Heart left ventricle (tissue), 16 donors: Measurements from ENCODE around the gene KCNA10. TPM values are rescaled to one million over a fixed set of nuclear protein-coding genes. Genes with fewer than 3 reads are reported as not detected.

ENCODE experiments used
- ATAC-seq, 4 donors: fragments of 200-7000 bp; cut with Tn5 transposase; one replicate each; pipeline ENCODE4 v1.9.1; 2020 to 2022; ENCODE audit warnings: moderate library complexity in 4 of 4, mild to moderate bottlenecking in 3 of 4, moderate number of reproducible peaks in 1 of 4
- DNase-seq, 5 donors: peaks; one replicate each; pipeline ENCODE4 v3.0.0-alpha.2; 2020
- H3K27ac ChIP-seq, 12 donors: fragments of 200-600 bp; sonication (generic) in 4 of 12; one replicate each; pipeline versions ENCODE4 v1.5.0 to v1.8.0; 2016 to 2022; ENCODE audit warnings: mild to moderate bottlenecking in 2 of 12
- H3K27me3 ChIP-seq, 9 donors: fragments of 200-600 bp; sonication (generic) in 2 of 9; one replicate each; pipeline versions ENCODE4 v1.5.1 to v1.8.0; 2016 to 2022; ENCODE audit warnings: mild to moderate bottlenecking in 3 of 9
- H3K36me3 ChIP-seq, 9 donors: fragments of 200-600 bp; sonication (generic) in 2 of 9; one replicate each; pipeline versions ENCODE4 v1.5.0 to v1.8.0; 2018 to 2022; ENCODE audit warnings: mild to moderate bottlenecking in 2 of 9
- H3K4me1 ChIP-seq, 12 donors: fragments of 200-600 bp; sonication (generic) in 4 of 12; one replicate each; pipeline versions ENCODE4 v1.5.0 to v1.8.0; 2016 to 2022; ENCODE audit warnings: mild to moderate bottlenecking in 3 of 12
- H3K4me3 ChIP-seq, 12 donors: fragments of 200-600 bp; sonication (generic) in 4 of 12; one replicate each; pipeline versions ENCODE4 v1.5.0 to v1.8.0; 2017 to 2022; ENCODE audit warnings: mild to moderate bottlenecking in 9 of 12, moderate library complexity in 4 of 12
- H3K9me3 ChIP-seq, 12 donors: fragments of 200-600 bp; sonication (generic) in 4 of 12; one replicate each; pipeline versions ENCODE4 v1.5.0 to v1.8.0; 2016 to 2022; ENCODE audit warnings: mild to moderate bottlenecking in 1 of 12
- POLR2A ChIP-seq, 2 donors: fragments of 450-650 bp; IDR thresholded peaks; one replicate each; pipeline ENCODE4 v1.6.1; 2017; ENCODE audit warnings: antibody characterized with exemption in 2 of 2, mild to moderate bottlenecking in 2 of 2, moderate library complexity in 2 of 2
- WGBS, 4 donors: extraction: QIAGEN DNeasy Blood & Tissue Kit in 2 of 4; methylation state at CpG; one replicate each; pipeline versions ENCODE4 v1.1.5 to v1.1.7; 2013 to 2018; 5-methylcytosine and 5-hydroxymethylcytosine counted together
- intact Hi-C, 10 donors: fragments of 100-400 bp; cut with DNase I; formaldehyde crosslinking; loops; one replicate each; pipeline versions ENCODE4 v1.11.1 to v1.14.2; 2022
- polyA plus RNA-seq, 2 donors: library from polyadenylated mRNA; stranded (reverse); fragments of 200-250 nt; gene quantifications; one replicate each; pipeline ENCODE4 v1.2.3, GENCODE V29; 2013
- total RNA-seq, 9 donors: library from RNA; depleted of rRNA in 2 of 9; stranded (reverse); fragments of >200 nt in 2 of 9; fragmentation: NEBNext Ultra II Directional in 3 of 9; extraction: Animal tissue kit (Norgen Biotek cat#: 25700) in 3 of 9; gene quantifications; one replicate each; pipeline versions ENCODE4 v1.1.0 to v1.2.4, GENCODE V29; 2016 to 2023
- TF ChIP-seq, protein P1 (sequence below), 12 donors: fragments of 200-600 bp; sonication (generic) in 4 of 12; IDR thresholded peaks; one replicate each; pipeline versions ENCODE4 v1.5.0 to v1.8.0; 2018 to 2022; ENCODE audit warnings: antibody characterized with exemption in 12 of 12, mild to moderate bottlenecking in 5 of 12
- donor health status: ischemic (EF 13 %, LVEDD 7.1; RV severe dilation, severe dysfunction).
- donor health status: healthy with polysubstance abuse.
- donor health status: DM: no; HTN: yes; CAD: no.
- donor health status: DM: no; HTN: no; CAD: no.
- donor health status: ischemic (EF 25% LVEDD 6.9; RV normal size, moderate dysfunction).
- donor health status: ischemic (EF 25% LVEDD 5.7; RV mildly dilated, moderate dysfunction).
- donor health status: healthy.
- donor health status: DM: yes; HTN: yes; CAD: no.
- donor health status: ischemic (EF 35%, LVEDD 5.7; RV mildly dilated, moderate dysfunction).
- donor health status: nonischemic (EF 11% LVEDD 7.7; RV severe dilation, severe dysfunction).
- donor health status: DM: yes; HTN: yes; CAD: no.
- donor health status: PGD.
- donor health status: ischemic (EF 29% LVEDD 5.4; RV normal size, mild dysfunction).
- donor health status: nonischemic (EF 23%, LVEDD 6.1; RV moderate dilation, normal function).

KCNA10 gene
- total and polyA plus RNA-seq, 11 donors = not detected

DNA sequence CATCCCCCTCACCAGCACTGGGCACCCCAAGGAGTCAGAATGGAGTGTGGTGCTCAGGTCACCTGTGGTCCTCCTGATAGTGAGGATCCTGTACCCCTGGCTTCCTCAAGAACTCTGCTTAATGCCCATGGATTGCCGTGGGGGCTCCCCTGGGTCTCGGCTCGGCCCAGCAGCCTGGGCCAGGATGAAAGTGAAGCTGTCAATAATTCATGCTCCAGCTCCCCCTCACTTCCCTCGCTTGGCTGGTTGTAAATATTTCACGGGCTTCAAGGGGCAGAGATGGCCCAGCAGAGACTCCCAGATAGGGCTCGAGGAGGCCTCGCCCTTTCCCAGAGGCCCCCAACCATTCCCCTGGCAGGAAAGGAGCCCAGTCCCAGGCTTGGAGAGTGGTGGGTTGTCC lies 42.6 kb upstream of the KCNA10 start:
- H3K9me3 ChIP-seq = no peaks in the 10 kb centered on the region
- intact Hi-C loops = loop anchor here in 1 of 10 donors (5.0 kb wide), 1 partner anchor 36 kb away; no protein-coding TSS in a partner anchor
- WGBS, 4 donors = 70 to 84% (median 79%) methylated on average over 5 to 7 of the region's 7 CpGs
- H3K27ac ChIP-seq = no peak overlapping the region
- ATAC-seq (no peak), DNase-seq (no peak)
- peaks cover 0 to 13% (median 2%) of the 10 kb centered on the region in 9 donors for H3K27me3 ChIP-seq
- peaks cover 0 to 3% (median 0%) of the 10 kb centered on the region in 12 donors for H3K4me1 ChIP-seq
- TF ChIP-seq POLR2A (IDR thresholded peaks at IDR 0.05) = no peak
- no peak overlapping the region for H3K4me3 ChIP-seq
- no peaks in the 10 kb centered on the region for H3K36me3 ChIP-seq

DNA sequence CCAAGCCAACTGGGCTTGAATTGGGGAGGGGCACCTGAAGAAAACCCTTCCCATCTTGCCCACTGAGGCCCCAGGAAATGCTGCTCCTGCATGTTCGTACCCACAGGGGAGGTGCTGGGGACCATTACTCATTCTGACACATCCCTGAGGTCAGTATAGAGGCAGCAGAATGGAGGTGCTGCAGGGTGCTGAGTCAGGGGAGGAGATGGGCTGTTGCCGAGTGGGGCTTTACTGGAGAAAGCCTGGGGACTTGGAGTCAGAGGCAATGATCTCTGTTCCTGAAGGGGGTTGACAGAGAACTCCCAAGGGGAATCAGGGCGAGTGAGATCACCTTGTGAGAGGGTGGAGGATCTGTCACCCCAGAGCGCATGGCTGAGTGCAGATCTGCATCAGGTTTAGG lies 40.2 kb upstream of the KCNA10 start:
- intact Hi-C loops = loop anchor here in 5 of 10 donors (5.0 to 10.0 kb wide), 4 partner anchors 48 to 226 kb away; partner anchors contain the start of gene KCNA2 (in 1 of the 5)
- Histone ChIP-seq H3K4me3 (no peak overlapping the region), H3K36me3 (no peaks in the 10 kb centered on the region), H3K27me3 (peaks cover 0 to 28% (median 8%) of the 10 kb centered on the region in 9 donors), H3K4me1 (peaks cover 0 to 22% (median 13%) of the 10 kb centered on the region in 12 donors), H3K27ac (no peak overlapping the region), H3K9me3 (no peaks in the 10 kb centered on the region)
- DNase-seq (no peak), ATAC-seq (no peak)
- TF ChIP-seq, protein P1, sequence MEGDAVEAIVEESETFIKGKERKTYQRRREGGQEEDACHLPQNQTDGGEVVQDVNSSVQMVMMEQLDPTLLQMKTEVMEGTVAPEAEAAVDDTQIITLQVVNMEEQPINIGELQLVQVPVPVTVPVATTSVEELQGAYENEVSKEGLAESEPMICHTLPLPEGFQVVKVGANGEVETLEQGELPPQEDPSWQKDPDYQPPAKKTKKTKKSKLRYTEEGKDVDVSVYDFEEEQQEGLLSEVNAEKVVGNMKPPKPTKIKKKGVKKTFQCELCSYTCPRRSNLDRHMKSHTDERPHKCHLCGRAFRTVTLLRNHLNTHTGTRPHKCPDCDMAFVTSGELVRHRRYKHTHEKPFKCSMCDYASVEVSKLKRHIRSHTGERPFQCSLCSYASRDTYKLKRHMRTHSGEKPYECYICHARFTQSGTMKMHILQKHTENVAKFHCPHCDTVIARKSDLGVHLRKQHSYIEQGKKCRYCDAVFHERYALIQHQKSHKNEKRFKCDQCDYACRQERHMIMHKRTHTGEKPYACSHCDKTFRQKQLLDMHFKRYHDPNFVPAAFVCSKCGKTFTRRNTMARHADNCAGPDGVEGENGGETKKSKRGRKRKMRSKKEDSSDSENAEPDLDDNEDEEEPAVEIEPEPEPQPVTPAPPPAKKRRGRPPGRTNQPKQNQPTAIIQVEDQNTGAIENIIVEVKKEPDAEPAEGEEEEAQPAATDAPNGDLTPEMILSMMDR (IDR thresholded peaks at IDR 0.05) = no peak
- TF ChIP-seq POLR2A (IDR thresholded peaks at IDR 0.05) = no peak
- WGBS, 4 donors = 53 to 67% (median 62%) methylated on average over 4 of the region's 4 CpGs

DNA sequence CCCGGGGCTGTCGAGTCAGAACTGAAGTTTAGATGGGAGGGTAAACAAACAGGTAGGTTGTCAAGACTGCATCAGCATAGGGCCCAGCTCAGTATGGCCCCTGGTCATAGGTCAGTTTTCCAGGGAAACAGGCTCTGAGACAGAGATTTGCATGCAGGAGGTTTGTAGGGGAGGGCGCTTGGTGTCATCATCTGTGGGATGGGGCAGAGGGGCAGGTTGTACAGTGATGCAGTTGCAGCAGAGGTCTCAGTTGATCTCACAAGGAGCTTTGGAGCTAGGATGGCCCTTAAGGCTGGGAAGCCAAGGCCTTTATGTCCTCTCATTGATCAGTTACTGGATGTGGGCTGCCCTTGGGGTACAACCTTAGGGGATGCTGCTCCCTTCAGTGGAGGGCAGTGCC lies 38.5 kb upstream of the KCNA10 start:
- intact Hi-C loops = loop anchor here in 5 of 10 donors (5.0 to 10.0 kb wide), 4 partner anchors 50 to 227 kb away; partner anchors contain the start of gene KCNA2 (in 1 of the 5)

DNA sequence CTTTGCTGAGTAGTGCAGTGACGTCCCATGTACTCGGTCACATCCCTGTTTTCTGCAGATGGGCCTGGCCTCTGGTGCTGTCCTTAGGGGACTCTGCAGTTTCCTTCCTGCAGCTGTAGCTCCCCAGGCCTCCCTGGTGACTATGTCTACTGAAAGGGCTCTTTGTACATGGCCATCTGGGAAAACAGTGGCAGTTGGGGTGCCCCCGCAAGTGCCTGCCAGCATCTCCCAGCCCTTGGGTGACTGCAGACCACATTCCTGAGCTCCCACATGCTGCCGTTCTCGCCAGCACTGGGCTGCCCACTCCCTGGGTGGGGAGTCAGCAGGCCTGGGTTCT lies 37.5 kb upstream of the KCNA10 start:
- H3K27me3 ChIP-seq = peaks cover 0 to 41% (median 6%) of the 10 kb centered on the region in 9 donors
- ATAC-seq (peak in 1 of 4 donors; percentile 73), DNase-seq (peak in 1 of 5 donors; percentile 23)
- H3K36me3 ChIP-seq = no peaks in the 10 kb centered on the region
- intact Hi-C loops = loop anchor here in 6 of 10 donors (1.0 to 10.0 kb wide), 5 partner anchors 51 to 228 kb away; partner anchors contain the start of gene KCNA2 (in 1 of the 6)
- H3K27ac ChIP-seq = peak overlapping the region in 1 of 12 donors; percentile 11
- H3K9me3 ChIP-seq = no peaks in the 10 kb centered on the region
- TF ChIP-seq, protein P1 (IDR thresholded peaks at IDR 0.05) = no peak
- no peak for TF ChIP-seq POLR2A (IDR thresholded peaks at IDR 0.05)
- 32 to 48% (median 40%) methylated on average over 4 to 5 of the region's 5 CpGs for WGBS, 4 donors
- no peak overlapping the region for H3K4me3 ChIP-seq
- peaks cover 0 to 22% (median 13%) of the 10 kb centered on the region in 12 donors for H3K4me1 ChIP-seq

More for the DNA sequence above, 38.5 kb upstream of the KCNA10 start:
- ATAC-seq (no peak), DNase-seq (no peak)
- Histone ChIP-seq H3K4me3 (no peak overlapping the region), H3K27me3 (peaks cover 0 to 40% (median 8%) of the 10 kb centered on the region in 9 donors), H3K4me1 (peaks cover 0 to 22% (median 13%) of the 10 kb centered on the region in 12 donors), H3K9me3 (no peaks in the 10 kb centered on the region), H3K36me3 (no peaks in the 10 kb centered on the region), H3K27ac (no peak overlapping the region)
- TF ChIP-seq POLR2A (IDR thresholded peaks at IDR 0.05) = no peak
- TF ChIP-seq, protein P1 (IDR thresholded peaks at IDR 0.05) = no peak
- WGBS, 4 donors = 60 to 95% (median 70%) methylated on average over 3 of the region's 3 CpGs
